ENCODE results near the gene HAPSTR1.

- no peak for TF ChIP-seq POLR2AphosphoS5 (IDR thresholded peaks at IDR 0.05; ENCODE audit: low read depth)
- TF ChIP-seq CTCF (conservative IDR thresholded peaks at IDR 0.05; ENCODE audit: low read depth in 2 of 2) = no peak
- no peak for TF ChIP-seq ZNF462 (CRISPR knock-in tag; IDR thresholded peaks at IDR 0.05)
- no peak for TF ChIP-seq EZH2 (IDR thresholded peaks at IDR 0.05; ENCODE audit: low read depth, unreplicated experiment)
Observed at GRCh38 chr16:9070254-9070653, 21.2 kb upstream of the HAPSTR1 start.
